ENCODE results near the gene ING5. TPM values are rescaled to one million over a fixed set of nuclear protein-coding genes. Genes with fewer than 3 reads are reported as not detected.

ING5 gene
- total RNA-seq, 2 donors from 2014 or later: 27.8 to 70.6 TPM

GRCh38 chr2:241743620-241744019, 41.8 kb downstream of the ING5 start:
- Mint-ChIP-seq H3K27ac (peak overlapping the region; percentile 37 to 39), H3K4me1 (ENCODE audit: low read depth in 2 of 2) (peaks cover 37 to 58% of the 10 kb centered on the region in 2 donors), H3K27me3 (no peaks in the 10 kb centered on the region), H3K36me3 (peaks cover 16% of the 10 kb centered on the region), H3K4me3 (peak overlapping the region; percentile 12), H3K9me3 (peaks cover 4% of the 10 kb centered on the region)
- ATAC-seq: no peak
- DNase-seq (ENCODE audit: low spot score): no peak

GRCh38 chr2:241744028-241744754, 42.4 kb downstream of the ING5 start:
- Mint-ChIP-seq H3K9me3 (peaks cover 4% of the 10 kb centered on the region), H3K36me3 (peaks cover 16% of the 10 kb centered on the region), H3K4me1 (ENCODE audit: low read depth in 2 of 2) (peaks cover 31 to 55% of the 10 kb centered on the region in 2 donors), H3K27ac (peak overlapping the region in 1 of 2 donors; percentile 58), H3K27me3 (no peaks in the 10 kb centered on the region), H3K4me3 (no peak overlapping the region)
- ATAC-seq (no peak), DNase-seq (ENCODE audit: low spot score) (no peak)

- H3K4me1 Mint-ChIP-seq (ENCODE audit: low read depth in 2 of 2): peaks cover 21 to 46% of the 10 kb centered on the region in 2 donors
- no peak for ATAC-seq
- H3K27me3 Mint-ChIP-seq: no peaks in the 10 kb centered on the region
- H3K9me3 Mint-ChIP-seq: peaks cover 4% of the 10 kb centered on the region
- DNase-seq (ENCODE audit: low spot score): no peak
- no peak overlapping the region for H3K4me3 Mint-ChIP-seq
- peaks cover 20% of the 10 kb centered on the region for H3K36me3 Mint-ChIP-seq
- peak overlapping the region in 1 of 2 donors; percentile 58 for H3K27ac Mint-ChIP-seq
These were observed 43.4 kb downstream of the ING5 start for GRCh38 chr2:241745276-241745675.

- Mint-ChIP-seq H3K27ac (peak overlapping the region in 1 of 2 donors; percentile 58), H3K36me3 (peaks cover 20% of the 10 kb centered on the region), H3K27me3 (no peaks in the 10 kb centered on the region), H3K9me3 (peaks cover 4% of the 10 kb centered on the region), H3K4me1 (ENCODE audit: low read depth in 2 of 2) (peaks cover 17 to 42% of the 10 kb centered on the region in 2 donors), H3K4me3 (no peak overlapping the region)
- no peak for DNase-seq (ENCODE audit: low spot score)
- ATAC-seq: no peak
These were observed 44.2 kb downstream of the ING5 start for GRCh38 chr2:241746084-241746483.

- H3K4me3 Mint-ChIP-seq: no peak overlapping the region
- peaks cover 20% of the 10 kb centered on the region for H3K36me3 Mint-ChIP-seq
- no peak for DNase-seq (ENCODE audit: low spot score)
- H3K9me3 Mint-ChIP-seq: peaks cover 4% of the 10 kb centered on the region
- peaks cover 14 to 28% of the 10 kb centered on the region in 2 donors for H3K4me1 Mint-ChIP-seq (ENCODE audit: low read depth in 2 of 2)
- H3K27me3 Mint-ChIP-seq: no peaks in the 10 kb centered on the region
- H3K27ac Mint-ChIP-seq: peak overlapping the region in 1 of 2 donors; percentile 6
- ATAC-seq: no peak
These were observed 46.8 kb downstream of the ING5 start for GRCh38 chr2:241748468-241749256.

GRCh38 chr2:241750076-241750840, 48.4 kb downstream of the ING5 start:
- Mint-ChIP-seq H3K36me3 (peaks cover 20% of the 10 kb centered on the region), H3K27ac (no peak overlapping the region), H3K27me3 (no peaks in the 10 kb centered on the region), H3K4me1 (ENCODE audit: low read depth in 2 of 2) (peaks cover 14 to 20% of the 10 kb centered on the region in 2 donors), H3K4me3 (no peak overlapping the region), H3K9me3 (peaks cover 4% of the 10 kb centered on the region)
- DNase-seq (ENCODE audit: low spot score): no peak
- ATAC-seq: no peak

- no peak overlapping the region for H3K4me3 Mint-ChIP-seq
- DNase-seq (ENCODE audit: low spot score) (no peak), ATAC-seq (no peak)
- no peak overlapping the region for H3K27ac Mint-ChIP-seq
- H3K4me1 Mint-ChIP-seq (ENCODE audit: low read depth in 2 of 2): peaks cover 5 to 11% of the 10 kb centered on the region in 2 donors
- H3K27me3 Mint-ChIP-seq: no peaks in the 10 kb centered on the region
- peaks cover under 1% of the 10 kb centered on the region for H3K9me3 Mint-ChIP-seq
- H3K36me3 Mint-ChIP-seq: peaks cover 11% of the 10 kb centered on the region
These were observed 49.3 kb downstream of the ING5 start for GRCh38 chr2:241751152-241751551.

GRCh38 chr2:241751776-241752175, 49.9 kb downstream of the ING5 start:
- DNase-seq (ENCODE audit: low spot score) (no peak), ATAC-seq (no peak)
- Mint-ChIP-seq H3K36me3 (peaks cover 9% of the 10 kb centered on the region), H3K4me3 (no peak overlapping the region), H3K27ac (no peak overlapping the region), H3K4me1 (ENCODE audit: low read depth in 2 of 2) (peaks cover 4 to 11% of the 10 kb centered on the region in 2 donors), H3K27me3 (no peaks in the 10 kb centered on the region), H3K9me3 (no peaks in the 10 kb centered on the region)

- DNase-seq (ENCODE audit: low spot score) (no peak), ATAC-seq (no peak)
- H3K27ac Mint-ChIP-seq: no peak overlapping the region
- peaks cover 1 to 11% of the 10 kb centered on the region in 2 donors for H3K4me1 Mint-ChIP-seq (ENCODE audit: low read depth in 2 of 2)
- H3K4me3 Mint-ChIP-seq: no peak overlapping the region
- no peaks in the 10 kb centered on the region for H3K9me3 Mint-ChIP-seq
- H3K27me3 Mint-ChIP-seq: no peaks in the 10 kb centered on the region
- peaks cover 5% of the 10 kb centered on the region for H3K36me3 Mint-ChIP-seq
These were observed 50.4 kb downstream of the ING5 start for GRCh38 chr2:241752253-241752652.

- DNase-seq (ENCODE audit: low spot score) (no peak), ATAC-seq (no peak)
- Mint-ChIP-seq H3K27me3 (no peaks in the 10 kb centered on the region), H3K9me3 (no peaks in the 10 kb centered on the region), H3K4me1 (ENCODE audit: low read depth in 2 of 2) (peaks cover 0 to 10% of the 10 kb centered on the region in 2 donors), H3K36me3 (peaks cover 4% of the 10 kb centered on the region), H3K4me3 (no peak overlapping the region), H3K27ac (no peak overlapping the region)
These were observed 50.9 kb downstream of the ING5 start for GRCh38 chr2:241752689-241753276.

- H3K36me3 Mint-ChIP-seq: peaks cover 4% of the 10 kb centered on the region
- H3K27ac Mint-ChIP-seq: no peak overlapping the region
- ATAC-seq: no peak
- H3K4me3 Mint-ChIP-seq: no peak overlapping the region
- no peaks in the 10 kb centered on the region for H3K27me3 Mint-ChIP-seq
- no peak for DNase-seq (ENCODE audit: low spot score)
- H3K4me1 Mint-ChIP-seq (ENCODE audit: low read depth in 2 of 2): peaks cover 0 to 14% of the 10 kb centered on the region in 2 donors
- H3K9me3 Mint-ChIP-seq: no peaks in the 10 kb centered on the region
These were observed 51.7 kb downstream of the ING5 start for GRCh38 chr2:241753493-241753892.

GRCh38 chr2:241754042-241754441, 52.2 kb downstream of the ING5 start:
- ATAC-seq (no peak), DNase-seq (ENCODE audit: low spot score) (no peak)
- no peaks in the 10 kb centered on the region for H3K9me3 Mint-ChIP-seq
- peaks cover 4 to 14% of the 10 kb centered on the region in 2 donors for H3K4me1 Mint-ChIP-seq (ENCODE audit: low read depth in 2 of 2)
- no peaks in the 10 kb centered on the region for H3K27me3 Mint-ChIP-seq
- no peak overlapping the region for H3K27ac Mint-ChIP-seq
- H3K4me3 Mint-ChIP-seq: no peak overlapping the region
- H3K36me3 Mint-ChIP-seq: peaks cover 4% of the 10 kb centered on the region

- Mint-ChIP-seq H3K9me3 (no peaks in the 10 kb centered on the region), H3K27ac (no peak overlapping the region), H3K36me3 (peaks cover 6% of the 10 kb centered on the region), H3K4me1 (ENCODE audit: low read depth in 2 of 2) (peaks cover 12 to 19% of the 10 kb centered on the region in 2 donors), H3K4me3 (no peak overlapping the region), H3K27me3 (no peaks in the 10 kb centered on the region)
- ATAC-seq (no peak), DNase-seq (ENCODE audit: low spot score) (no peak)
These were observed 53.3 kb downstream of the ING5 start for GRCh38 chr2:241755166-241755565.
